CD4-positive, CD25-positive, alpha-beta regulatory T cell (primary cell): ENCODE measurements around the gene TBKBP1. TPM values are rescaled to one million over a fixed set of nuclear protein-coding genes. Genes with fewer than 3 reads are reported as not detected.

Source experiments
- ATAC-seq, 2 donors: fragments of 150-1000 bp; cut with Tn5 transposase; one replicate each; pipeline ENCODE4 v1.10.0; 2021; ENCODE audit warnings: low read depth in 2 of 2, moderate number of reproducible peaks in 2 of 2, moderate library complexity in 1 of 2
- DNase-seq, 3 donors: peaks; one replicate each; pipeline versions ENCODE4 v3.0.0 to v3.0.0-alpha.2; 2012 to 2022; ENCODE audit warnings: mixed read lengths in 1 of 3
- H3K27ac ChIP-seq: one replicate; pipeline ENCODE4 v1.7.0; 2013; ENCODE audit warnings: mild to moderate bottlenecking, low read length; ENCODE audit not compliant: insufficient read depth, poor library complexity, severe bottlenecking
- H3K27me3 ChIP-seq: one replicate; pipeline ENCODE4 v1.7.0; 2013; ENCODE audit warnings: low read length; ENCODE audit not compliant: control insufficient read depth, insufficient read depth
- H3K36me3 ChIP-seq: one replicate; pipeline ENCODE4 v1.7.0; 2013; ENCODE audit warnings: mild to moderate bottlenecking, low read length, moderate library complexity; ENCODE audit not compliant: control insufficient read depth, insufficient read depth
- H3K4me1 ChIP-seq: 2 replicates; pipeline ENCODE4 v1.7.0; 2013; ENCODE audit warnings: mild to moderate bottlenecking, low read length; ENCODE audit not compliant: insufficient read depth, control insufficient read depth, poor library complexity, severe bottlenecking
- H3K4me3 ChIP-seq: one replicate; pipeline ENCODE4 v1.7.0; 2013; ENCODE audit warnings: low read depth, mild to moderate bottlenecking, low read length, moderate library complexity
- H3K9me3 ChIP-seq, 2 experiments: 1 replicate in 1 of 2; 2 replicates in 1 of 2; pipeline ENCODE4 v1.7.0; 2013; ENCODE audit warnings: low read length in 2 of 2, mild to moderate bottlenecking in 1 of 2, moderate library complexity in 1 of 2; ENCODE audit not compliant: control insufficient read depth in 2 of 2
- H3K27ac Mint-ChIP-seq, 3 donors: one replicate each; pipeline ENCODE4 v1.8.0; 2020 to 2022; ENCODE audit warnings: mild to moderate bottlenecking in 3 of 3, mixed read lengths in 3 of 3, moderate library complexity in 2 of 3
- H3K27me3 Mint-ChIP-seq: one replicate; pipeline ENCODE4 v1.8.0; 2022; ENCODE audit warnings: mild to moderate bottlenecking, mixed read lengths
- H3K36me3 Mint-ChIP-seq: one replicate; pipeline ENCODE4 v1.8.0; 2020; ENCODE audit warnings: mixed read lengths
- H3K4me1 Mint-ChIP-seq, 4 donors: one replicate each; pipeline ENCODE4 v1.8.0; 2020 to 2022; ENCODE audit warnings: mixed read lengths in 4 of 4, mild to moderate bottlenecking in 1 of 4
- H3K4me3 Mint-ChIP-seq, 4 donors: one replicate each; pipeline ENCODE4 v1.8.0; 2020 to 2022; ENCODE audit warnings: mild to moderate bottlenecking in 4 of 4, mixed read lengths in 4 of 4, moderate library complexity in 3 of 4
- H3K9me3 Mint-ChIP-seq, 7 donors: one replicate each; pipeline ENCODE4 v1.8.0; 2020 to 2022; ENCODE audit warnings: mixed read lengths in 7 of 7, mild to moderate bottlenecking in 3 of 7, moderate library complexity in 2 of 7
- polyA plus RNA-seq, 4 donors: library from polyadenylated mRNA; unstranded; fragments of 300-500 nt; fragmentation: Illumina TruSeq; gene quantifications; one replicate each; pipeline ENCODE4 v1.2.3, GENCODE V29; 2021
- total RNA-seq: library from RNA; stranded (reverse); gene quantifications from one replicate; pipeline ENCODE4 v1.2.3, GENCODE V29; 2022

TBKBP1 gene
- total and polyA plus RNA-seq, 5 donors from 2014 or later: 0.11 to 6.1 (median 0.53) TPM

GRCh38 chr17:47696717-47697642, 3.0 kb downstream of the TBKBP1 start:
- Mint-ChIP-seq H3K27ac (peak overlapping the region in 2 of 3 donors; percentile 60 to 88), H3K9me3 (no peaks in the 10 kb centered on the region), H3K4me1 (peaks cover 0 to 43% (median 17%) of the 10 kb centered on the region in 4 donors), H3K4me3 (peak overlapping the region; percentile 7 to 70 (median 62)), H3K36me3 (no peaks in the 10 kb centered on the region), H3K27me3 (peaks cover 24% of the 10 kb centered on the region)
- Histone ChIP-seq H3K4me1 (peaks cover 26% of the 10 kb centered on the region), H3K4me3 (no peak overlapping the region), H3K36me3 (no peaks in the 10 kb centered on the region), H3K27ac (no peak overlapping the region), H3K9me3 (no peaks in the 10 kb centered on the region), H3K27me3 (no peaks in the 10 kb centered on the region)
- no peak for ATAC-seq
- DNase-seq: no peak

GRCh38 chr17:47697906-47698711, 4.1 kb downstream of the TBKBP1 start:
- H3K4me1 ChIP-seq: peaks cover 31% of the 10 kb centered on the region
- no peaks in the 10 kb centered on the region for H3K9me3 ChIP-seq
- H3K4me3 Mint-ChIP-seq: peak overlapping the region in 1 of 4 donors; percentile 57
- peaks cover 0 to 44% (median 17%) of the 10 kb centered on the region in 4 donors for H3K4me1 Mint-ChIP-seq
- no peak for ATAC-seq
- no peak overlapping the region for H3K27ac ChIP-seq
- no peaks in the 10 kb centered on the region for H3K9me3 Mint-ChIP-seq
- H3K36me3 Mint-ChIP-seq: no peaks in the 10 kb centered on the region
- peaks cover 14% of the 10 kb centered on the region for H3K27me3 Mint-ChIP-seq
- no peak for DNase-seq
- no peaks in the 10 kb centered on the region for H3K27me3 ChIP-seq
- H3K36me3 ChIP-seq: no peaks in the 10 kb centered on the region
- H3K4me3 ChIP-seq: no peak overlapping the region
- peak overlapping the region in 1 of 3 donors; percentile 14 for H3K27ac Mint-ChIP-seq

GRCh38 chr17:47698749-47699535, 5.0 kb downstream of the TBKBP1 start:
- DNase-seq (peak; percentile 56 to 73 (median 60)), ATAC-seq (peak; percentile 32 to 37)
- Histone ChIP-seq H3K9me3 (no peaks in the 10 kb centered on the region), H3K27ac (no peak overlapping the region), H3K27me3 (no peaks in the 10 kb centered on the region), H3K36me3 (no peaks in the 10 kb centered on the region), H3K4me1 (peaks cover 33% of the 10 kb centered on the region), H3K4me3 (no peak overlapping the region)
- Mint-ChIP-seq H3K4me1 (peaks cover 6 to 47% (median 19%) of the 10 kb centered on the region in 4 donors), H3K9me3 (no peaks in the 10 kb centered on the region), H3K27me3 (peaks cover 9% of the 10 kb centered on the region), H3K36me3 (no peaks in the 10 kb centered on the region), H3K4me3 (peak overlapping the region in 2 of 4 donors; percentile 9 to 32), H3K27ac (no peak overlapping the region)

- H3K36me3 ChIP-seq: no peaks in the 10 kb centered on the region
- peaks cover 9% of the 10 kb centered on the region for H3K27me3 Mint-ChIP-seq
- H3K36me3 Mint-ChIP-seq: no peaks in the 10 kb centered on the region
- H3K4me1 Mint-ChIP-seq: peaks cover 6 to 53% (median 21%) of the 10 kb centered on the region in 4 donors
- H3K27ac ChIP-seq: no peak overlapping the region
- DNase-seq: no peak
- no peaks in the 10 kb centered on the region for H3K9me3 ChIP-seq
- H3K27me3 ChIP-seq: no peaks in the 10 kb centered on the region
- no peak for ATAC-seq
- no peak overlapping the region for H3K27ac Mint-ChIP-seq
- no peak overlapping the region for H3K4me3 ChIP-seq
- H3K4me1 ChIP-seq: peaks cover 38% of the 10 kb centered on the region
- peak overlapping the region in 2 of 4 donors; percentile 9 to 29 for H3K4me3 Mint-ChIP-seq
- no peaks in the 10 kb centered on the region for H3K9me3 Mint-ChIP-seq
Measured at GRCh38 chr17:47699536-47699840, 5.5 kb downstream of the TBKBP1 start.

- no peaks in the 10 kb centered on the region for H3K36me3 Mint-ChIP-seq
- Histone ChIP-seq H3K4me1 (peaks cover 41% of the 10 kb centered on the region), H3K27me3 (no peaks in the 10 kb centered on the region), H3K9me3 (no peaks in the 10 kb centered on the region), H3K36me3 (no peaks in the 10 kb centered on the region), H3K4me3 (no peak overlapping the region), H3K27ac (no peak overlapping the region)
- H3K27me3 Mint-ChIP-seq: peaks cover 4% of the 10 kb centered on the region
- ATAC-seq (peak in 1 of 2 donors; percentile 43), DNase-seq (peak in 1 of 3 donors; percentile 68)
- peaks cover 6 to 56% (median 32%) of the 10 kb centered on the region in 4 donors for H3K4me1 Mint-ChIP-seq
- peak overlapping the region in 1 of 3 donors; percentile 10 for H3K27ac Mint-ChIP-seq
- no peaks in the 10 kb centered on the region for H3K9me3 Mint-ChIP-seq
- H3K4me3 Mint-ChIP-seq: peak overlapping the region in 3 of 4 donors; percentile 9 to 53 (median 41)
Measured at GRCh38 chr17:47700471-47701449, 6.8 kb downstream of the TBKBP1 start.

GRCh38 chr17:47701608-47702007, 7.6 kb downstream of the TBKBP1 start:
- Mint-ChIP-seq H3K9me3 (peaks cover 0 to under 1% (median 0%) of the 10 kb centered on the region in 7 donors), H3K27me3 (no peaks in the 10 kb centered on the region), H3K27ac (peak overlapping the region in 1 of 3 donors; percentile 10), H3K36me3 (no peaks in the 10 kb centered on the region), H3K4me3 (peak overlapping the region in 1 of 4 donors; percentile 9), H3K4me1 (peaks cover 11 to 65% (median 38%) of the 10 kb centered on the region in 4 donors)
- DNase-seq: no peak
- no peak for ATAC-seq
- Histone ChIP-seq H3K27ac (no peak overlapping the region), H3K27me3 (no peaks in the 10 kb centered on the region), H3K4me3 (no peak overlapping the region), H3K36me3 (no peaks in the 10 kb centered on the region), H3K9me3 (no peaks in the 10 kb centered on the region), H3K4me1 (peaks cover 50% of the 10 kb centered on the region)
